SK-MEL-5 (cell line): ENCODE data around the gene IGSF23. TPM values are rescaled to one million over a fixed set of nuclear protein-coding genes. Genes with fewer than 3 reads are reported as not detected.
"Not testable (repeated sequence)": the region's sequence is repeated elsewhere in the genome, so short reads cannot be mapped to it uniquely, and the experiment has no call there.

Experiments used
- DNase-seq: peaks from one replicate; pipeline ENCODE4 v3.0.0-alpha.2; 2016; ENCODE audit warnings: low read depth, low spot score
- in situ Hi-C: cut with HindIII; loops from 2 replicates; pipeline ENCODE4 v1.10.0; 2016; ENCODE audit warnings: low sequenced_read_pairs, high pct_unique_total_duplicates, low pct_unique_long_range_greater_than_20kb
- total RNA-seq: library from RNA; depleted of rRNA; stranded (reverse); fragments of >200 nt; shearing (Covaris generic); gene quantifications from 2 replicates; pipeline ENCODE4 v1.2.3, GENCODE V29; 2014

Gene IGSF23
- total RNA-seq, 1 experiment from 2014 or later = not detected

DNA sequence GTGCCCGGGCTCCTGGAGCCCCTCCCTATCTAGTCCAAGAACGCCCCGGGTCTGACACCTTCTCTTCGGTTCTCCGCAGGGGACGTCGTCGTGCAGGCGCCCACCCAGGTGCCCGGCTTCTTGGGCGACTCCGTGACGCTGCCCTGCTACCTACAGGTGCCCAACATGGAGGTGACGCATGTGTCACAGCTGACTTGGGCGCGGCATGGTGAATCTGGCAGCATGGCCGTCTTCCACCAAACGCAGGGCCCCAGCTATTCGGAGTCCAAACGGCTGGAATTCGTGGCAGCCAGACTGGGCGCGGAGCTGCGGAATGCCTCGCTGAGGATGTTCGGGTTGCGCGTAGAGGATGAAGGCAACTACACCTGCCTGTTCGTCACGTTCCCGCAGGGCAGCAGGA lies 33.8 kb downstream of the IGSF23 start:
- in situ Hi-C loops = no loop called here
- no peak for DNase-seq

DNA sequence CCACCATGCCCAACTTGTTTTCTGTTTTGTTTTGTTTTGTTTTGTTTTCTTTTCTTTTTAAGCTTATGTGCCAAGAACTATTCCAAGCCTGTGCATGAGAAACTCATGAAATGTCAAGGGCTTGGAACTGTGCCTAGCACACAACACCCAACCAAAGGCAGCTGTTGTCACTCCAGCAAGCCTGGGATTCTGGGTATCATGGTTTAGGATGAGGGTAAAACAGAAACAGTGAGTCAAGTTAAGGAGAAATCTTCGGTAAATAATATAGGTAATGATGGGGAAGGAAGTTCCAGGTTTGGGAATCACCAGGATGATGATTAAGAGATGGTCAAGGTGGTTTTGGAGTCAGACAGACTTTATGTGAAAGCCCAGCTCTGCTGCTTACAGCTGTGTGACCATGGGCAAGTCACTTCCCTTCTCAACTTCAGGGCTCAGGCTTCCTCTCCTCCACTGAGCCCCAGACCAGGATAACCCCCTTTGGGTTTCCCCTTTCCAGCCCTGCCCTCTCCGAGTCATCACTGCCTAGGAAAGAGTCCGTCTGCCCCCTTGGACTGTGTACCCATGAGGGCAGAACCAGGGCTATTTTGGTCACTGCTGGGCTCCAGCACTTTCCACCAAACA lies 35.4 kb downstream of the IGSF23 start:
- no peak for DNase-seq
- in situ Hi-C loops = no loop called here

DNA sequence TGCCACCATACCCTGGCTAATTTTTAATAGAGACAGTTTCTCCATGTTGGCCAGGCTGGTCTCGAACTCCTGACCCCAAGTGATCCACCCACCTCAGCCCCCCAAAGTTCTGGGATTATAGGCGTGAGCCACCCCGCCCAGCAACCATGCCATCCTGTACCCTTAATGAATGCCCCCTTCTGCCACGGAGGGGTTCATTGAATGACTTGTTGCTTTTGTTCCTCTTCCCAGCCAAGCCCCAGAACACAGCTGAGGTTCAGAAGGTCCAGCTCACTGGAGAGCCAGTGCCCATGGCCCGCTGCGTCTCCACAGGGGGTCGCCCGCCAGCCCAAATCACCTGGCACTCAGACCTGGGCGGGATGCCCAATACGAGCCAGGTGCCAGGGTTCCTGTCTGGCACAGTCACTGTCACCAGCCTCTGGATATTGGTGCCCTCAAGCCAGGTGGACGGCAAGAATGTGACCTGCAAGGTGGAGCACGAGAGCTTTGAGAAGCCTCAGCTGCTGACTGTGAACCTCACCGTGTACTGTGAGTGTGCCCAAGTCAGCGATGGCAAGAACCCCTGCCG lies 36.3 kb downstream of the IGSF23 start:
- in situ Hi-C loops = no loop called here
- DNase-seq = no peak

DNA sequence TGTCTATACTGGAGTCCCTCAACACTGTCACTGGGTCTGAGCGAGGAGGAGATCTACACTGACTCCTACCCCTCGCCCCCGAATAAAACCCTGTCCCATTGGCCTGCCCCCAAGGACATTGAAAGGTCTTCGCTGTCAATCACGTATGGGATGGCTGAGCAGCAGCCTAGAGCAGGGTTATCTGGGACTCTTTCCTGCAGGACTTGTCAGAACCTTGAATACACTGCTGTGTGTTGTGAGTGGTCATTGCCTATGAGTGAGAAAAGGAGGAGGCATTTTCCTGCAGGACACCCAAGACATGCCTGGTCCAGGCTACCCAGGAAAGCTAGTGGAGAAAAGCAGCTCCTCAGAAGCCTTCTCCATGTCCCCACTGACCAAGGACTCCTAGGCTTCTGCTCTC lies 40.0 kb downstream of the IGSF23 start:
- in situ Hi-C loops = no loop called here

DNA sequence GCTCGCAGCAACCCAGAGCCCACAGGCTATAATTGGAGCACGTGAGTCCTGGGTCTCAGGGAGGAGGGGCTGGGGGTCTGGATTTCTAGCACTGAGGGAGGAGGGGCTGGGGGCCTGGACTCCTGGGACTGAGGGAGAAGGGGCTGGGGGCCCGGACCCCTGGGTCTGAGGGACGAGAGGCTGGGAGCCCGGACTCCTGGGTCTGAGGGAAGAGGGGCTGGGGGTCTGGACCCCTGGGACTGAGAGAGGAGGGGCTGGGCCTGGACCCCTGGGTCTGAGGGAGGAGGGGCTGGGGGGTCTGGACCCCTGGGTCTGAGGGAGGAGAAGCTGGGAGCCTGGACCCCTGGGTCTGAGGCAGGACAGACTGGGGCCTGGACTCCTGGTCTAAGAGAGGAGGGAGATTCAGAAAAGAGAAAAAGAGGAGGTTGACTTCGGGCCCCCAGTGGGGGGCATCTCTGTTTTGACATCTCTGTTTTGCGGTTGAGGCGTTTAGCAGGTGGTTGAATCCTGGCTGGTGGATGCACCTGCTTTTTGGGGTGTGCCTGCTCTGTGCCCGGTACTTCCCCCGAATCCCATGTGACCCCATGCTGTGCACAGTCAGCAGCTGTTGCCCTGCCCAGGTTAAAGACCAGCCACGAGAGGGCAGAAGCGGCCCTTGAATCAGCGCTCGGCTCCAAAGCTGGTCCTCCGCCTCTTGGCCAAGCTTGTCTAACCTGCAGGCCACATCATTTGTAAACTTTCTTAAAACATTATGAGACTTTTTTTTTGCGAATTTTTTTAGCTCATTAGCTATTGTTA lies 40.8 kb downstream of the IGSF23 start:
- DNase-seq = peak; percentile 71
- in situ Hi-C loops = no loop called here

More for the DNA sequence above, 40.0 kb downstream of the IGSF23 start:
- no peak for DNase-seq

DNA sequence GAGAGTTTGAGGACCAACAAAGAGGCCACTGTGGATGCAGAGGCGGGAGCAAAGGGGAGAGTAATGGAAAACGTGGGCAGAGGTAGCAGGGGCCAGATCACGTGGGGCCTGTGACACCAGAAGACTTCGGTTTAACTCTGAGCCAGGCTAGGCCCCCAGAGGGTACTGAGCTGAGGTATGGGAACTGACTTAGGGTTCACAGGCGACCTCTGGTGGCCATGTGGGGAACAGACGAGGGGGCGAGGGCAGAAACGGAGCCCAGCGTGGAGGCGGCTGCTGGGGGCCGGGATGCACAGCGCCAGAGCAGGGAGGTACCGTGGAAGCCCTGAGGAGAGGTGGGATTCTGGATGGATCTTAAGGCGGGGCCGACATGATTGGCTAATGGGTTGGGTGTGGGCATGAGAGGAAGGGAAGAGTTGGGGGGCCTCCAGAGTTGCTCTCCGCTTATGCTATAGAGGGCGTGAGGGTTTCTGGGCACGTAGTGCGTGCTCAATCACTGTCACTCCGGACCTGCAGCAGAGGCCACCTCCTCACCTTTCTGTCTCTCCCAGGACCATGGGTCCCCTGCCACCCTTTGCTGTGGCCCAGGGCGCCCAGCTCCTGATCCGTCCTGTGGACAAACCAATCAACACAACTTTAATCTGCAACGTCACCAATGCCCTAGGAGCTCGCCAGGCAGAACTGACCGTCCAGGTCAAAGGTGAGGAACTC lies 44.0 kb downstream of the IGSF23 start:
- in situ Hi-C loops = no loop called here
- DNase-seq = peak; percentile 69

DNA sequence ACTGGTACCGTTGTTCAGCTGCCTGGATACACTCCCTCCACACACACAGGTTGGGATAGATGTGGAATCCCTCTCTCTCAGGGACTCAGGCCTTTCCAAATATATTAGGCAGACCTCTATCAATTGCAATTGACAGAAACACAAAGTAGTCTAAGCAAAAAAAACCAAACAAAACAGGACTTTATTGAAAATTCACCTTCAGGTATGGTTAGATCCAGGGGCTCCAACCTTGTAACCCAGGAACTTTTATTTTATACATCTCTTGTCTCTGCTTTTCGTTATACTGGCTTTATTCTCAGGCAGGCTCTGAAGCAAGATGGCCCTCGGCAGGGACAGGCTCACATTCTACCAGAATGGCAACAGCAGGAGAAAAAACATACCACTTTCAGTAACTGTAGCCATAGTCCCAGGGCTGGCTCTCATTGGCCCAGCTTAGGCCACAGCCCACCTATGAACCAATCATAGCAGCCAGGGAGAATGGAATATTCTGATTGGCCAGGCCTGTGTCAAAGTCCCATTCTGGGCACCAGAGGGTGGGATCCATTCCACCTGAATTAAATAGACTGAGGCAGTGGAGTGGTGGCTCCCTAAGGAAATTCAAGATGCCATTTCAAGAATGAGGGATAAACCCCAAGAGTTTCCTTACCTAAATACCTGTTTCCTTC lies 44.8 kb downstream of the IGSF23 start:
- in situ Hi-C loops = no loop called here
- DNase-seq = peak; percentile 35

DNA sequence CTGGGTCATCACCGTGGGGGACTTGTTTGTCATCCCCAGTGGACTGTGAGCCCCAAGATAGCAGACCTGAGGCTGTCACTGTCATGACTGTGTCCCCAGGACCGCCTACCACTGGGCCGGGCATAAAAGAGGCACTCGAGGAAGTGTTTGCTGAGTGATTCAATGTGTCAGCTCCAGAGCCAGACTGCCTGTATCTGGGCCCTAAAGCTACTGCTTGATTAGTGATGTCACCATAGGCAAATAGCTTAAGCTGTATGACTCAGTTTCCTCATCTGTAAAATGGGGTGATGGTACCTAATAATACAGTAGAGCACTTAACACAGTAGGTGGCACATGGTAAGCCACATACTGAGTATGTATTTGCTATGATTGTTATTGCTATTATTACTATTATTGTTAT lies 46.7 kb downstream of the IGSF23 start:
- DNase-seq = no peak
- in situ Hi-C loops = no loop called here

DNA sequence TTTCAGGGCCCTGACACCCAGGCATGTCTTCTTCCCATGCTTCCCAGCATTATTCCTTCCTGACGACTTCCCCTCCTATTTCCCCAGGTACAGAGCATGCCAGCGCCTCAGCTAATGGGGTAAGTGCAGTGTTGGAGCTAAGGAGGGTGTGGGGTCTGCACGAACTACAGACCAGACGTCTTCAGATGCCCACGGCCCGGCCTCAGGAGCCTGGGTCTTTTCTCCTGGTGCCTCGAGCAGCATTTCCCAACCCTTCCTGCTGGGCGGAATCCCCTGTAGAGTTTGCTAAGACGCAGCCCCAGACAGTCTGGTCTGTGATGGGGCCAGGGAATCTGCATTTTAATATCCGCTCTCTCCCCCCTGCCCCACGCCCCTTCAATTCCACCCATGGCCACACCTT lies 47.8 kb downstream of the IGSF23 start:
- in situ Hi-C loops = no loop called here
- no peak for DNase-seq

DNA sequence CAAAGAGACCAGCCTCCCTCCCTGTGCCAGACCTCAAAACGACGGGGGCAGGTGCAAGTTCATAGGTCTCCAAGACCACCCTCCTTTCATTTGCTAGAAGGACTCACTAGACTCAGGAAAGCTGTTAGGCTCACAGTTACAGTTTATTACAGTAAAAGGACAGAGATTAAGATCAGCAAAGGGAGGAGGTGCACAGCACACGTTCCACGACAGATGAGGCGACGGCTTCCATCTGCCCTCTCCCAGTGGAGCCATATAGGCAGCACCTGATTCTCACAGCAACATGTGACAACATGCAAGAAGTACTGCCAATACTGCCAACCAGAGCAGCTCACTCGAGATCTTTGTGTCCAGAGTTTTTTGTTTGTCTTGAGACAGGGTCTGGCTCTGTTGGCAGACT lies 48.5 kb downstream of the IGSF23 start:
- DNase-seq = no peak
- in situ Hi-C loops = no loop called here

DNA sequence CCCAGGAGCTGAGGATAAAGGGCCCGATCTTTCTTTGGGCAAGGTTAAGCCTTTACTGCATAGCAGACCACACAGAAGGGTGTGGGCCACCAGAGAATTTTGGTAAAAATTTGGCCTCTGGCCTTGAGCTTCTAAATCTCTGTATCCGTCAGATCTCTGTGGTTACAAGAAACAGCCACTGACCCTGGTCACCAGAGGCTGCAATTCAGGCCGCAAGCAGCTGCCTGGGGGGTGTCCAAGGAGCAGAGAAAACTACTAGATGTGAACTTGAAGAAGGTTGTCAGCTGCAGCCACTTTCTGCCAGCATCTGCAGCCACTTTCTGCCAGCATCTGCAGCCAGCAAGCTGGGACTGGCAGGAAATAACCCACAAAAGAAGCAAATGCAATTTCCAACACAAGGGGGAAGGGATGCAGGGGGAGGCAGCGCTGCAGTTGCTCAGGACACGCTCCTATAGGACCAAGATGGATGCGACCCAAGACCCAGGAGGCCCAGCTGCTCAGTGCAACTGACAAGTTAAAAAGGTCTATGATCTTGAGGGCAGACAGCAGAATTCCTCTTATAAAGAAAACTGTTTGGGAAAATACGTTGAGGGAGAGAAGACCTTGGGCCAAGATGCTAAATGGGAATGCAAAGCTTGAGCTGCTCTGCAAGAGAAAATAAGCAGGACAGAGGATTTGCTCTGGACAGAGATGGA lies 49.5 kb downstream of the IGSF23 start:
- in situ Hi-C loops = no loop called here
- no peak for DNase-seq

DNA sequence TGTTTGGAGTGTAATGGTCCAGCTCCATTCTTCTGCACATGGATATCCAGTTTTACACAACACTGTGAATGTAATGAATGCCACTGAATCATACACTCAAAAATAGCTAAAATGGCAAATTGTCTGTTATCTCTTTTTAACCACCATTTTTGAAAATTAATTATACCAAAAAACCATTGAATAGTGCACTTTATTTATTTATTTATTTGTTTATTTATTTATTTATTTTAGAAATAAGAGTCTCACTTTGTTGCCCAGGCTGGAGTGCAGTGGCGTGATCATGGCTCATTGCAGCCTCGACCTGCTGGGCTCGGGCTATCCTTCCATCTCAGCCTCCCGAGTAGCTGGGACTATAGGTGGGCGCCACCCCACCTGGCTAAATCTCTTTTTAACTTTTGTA lies 50.6 kb downstream of the IGSF23 start:
- in situ Hi-C loops = no loop called here
- DNase-seq = no peak

DNA sequence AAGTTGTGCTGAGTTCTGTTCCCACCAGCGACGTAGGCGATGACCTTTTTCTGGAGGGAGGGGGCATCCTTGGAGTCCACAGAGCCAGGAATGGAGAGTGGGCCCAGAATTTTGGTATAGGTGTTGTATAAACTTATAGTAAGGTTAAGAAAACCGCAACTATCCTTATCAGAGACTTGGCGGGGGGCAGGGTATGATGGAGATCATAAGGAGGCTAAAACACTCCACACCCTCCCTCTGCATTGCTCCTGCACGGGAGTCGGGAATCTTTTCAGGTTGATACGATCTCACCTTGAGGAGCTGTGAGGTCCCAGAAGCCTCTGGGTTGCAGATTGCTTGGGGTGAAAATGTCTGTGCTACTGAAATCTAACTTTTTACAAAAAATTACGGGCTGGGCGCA lies 51.6 kb downstream of the IGSF23 start:
- DNase-seq = no peak
- in situ Hi-C loops = no loop called here

DNA sequence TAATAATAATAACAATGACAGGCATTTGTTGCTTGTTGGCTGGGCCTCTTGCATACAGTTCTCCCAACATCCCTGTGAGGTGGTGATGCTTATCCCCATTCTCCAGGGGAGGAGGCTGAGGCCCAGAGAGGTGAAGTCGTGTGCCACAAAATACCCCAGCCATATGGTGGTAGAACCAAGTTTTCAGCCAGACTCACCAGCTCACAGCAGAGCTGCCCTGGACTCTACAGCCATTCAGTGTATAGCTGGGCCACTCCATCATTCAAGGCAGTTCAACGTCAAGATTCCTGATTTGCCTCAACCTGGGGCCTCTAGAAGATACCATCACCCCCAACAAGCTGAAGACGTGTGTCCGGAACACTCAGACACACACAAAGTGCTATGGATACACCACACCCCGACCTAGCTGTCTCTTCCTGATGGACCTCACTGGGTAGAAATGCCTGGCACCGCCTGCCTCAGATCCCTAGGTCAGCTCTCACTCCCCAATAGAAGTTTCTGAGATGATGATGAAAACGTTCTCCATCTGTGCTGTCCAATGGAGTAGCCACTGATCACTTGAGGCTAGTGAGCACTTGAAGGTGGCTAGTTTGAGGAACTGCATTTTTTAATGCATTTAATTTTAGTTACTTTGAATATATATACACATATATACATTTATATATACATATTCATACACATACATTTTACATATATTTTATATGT lies 53.6 kb downstream of the IGSF23 start:
- no peak for DNase-seq
- in situ Hi-C loops = no loop called here

DNA sequence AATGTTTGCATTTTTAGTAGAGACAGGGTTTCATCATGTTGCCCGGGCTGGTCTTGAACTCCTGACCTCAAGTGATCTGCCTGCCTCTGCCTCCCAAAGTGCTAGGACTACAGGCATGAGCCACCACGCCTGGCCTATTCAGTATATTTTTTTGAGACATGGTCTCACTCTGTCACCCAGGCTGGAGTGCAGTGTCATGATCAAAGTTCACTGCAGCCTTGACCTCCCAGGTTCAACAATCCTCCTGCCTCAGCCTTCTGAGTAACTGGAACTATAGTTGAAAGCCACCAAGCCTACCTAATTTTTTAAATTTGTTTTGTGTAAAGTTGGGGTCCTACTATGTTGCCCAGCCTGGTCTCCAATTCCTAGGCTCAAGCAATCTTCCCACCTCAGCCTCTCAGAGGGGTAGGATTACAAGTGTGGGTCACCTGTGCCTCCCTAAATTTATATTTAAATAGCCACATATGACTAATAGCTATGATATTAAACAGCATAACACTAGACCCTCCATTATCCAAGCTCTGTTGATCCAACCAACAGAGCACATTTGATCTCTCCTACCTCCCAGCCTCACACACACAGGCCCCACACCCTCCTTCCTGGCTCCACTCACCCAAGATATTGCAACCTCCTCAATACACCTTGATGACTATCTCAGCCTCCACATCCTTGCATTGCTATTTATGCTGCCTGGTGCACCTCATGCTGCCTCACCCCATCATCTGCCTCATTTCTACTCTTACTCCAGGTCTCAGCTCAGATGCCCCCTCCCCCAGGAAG lies 55.8 kb downstream of the IGSF23 start:
- in situ Hi-C loops = no loop called here
- DNase-seq = no peak

DNA sequence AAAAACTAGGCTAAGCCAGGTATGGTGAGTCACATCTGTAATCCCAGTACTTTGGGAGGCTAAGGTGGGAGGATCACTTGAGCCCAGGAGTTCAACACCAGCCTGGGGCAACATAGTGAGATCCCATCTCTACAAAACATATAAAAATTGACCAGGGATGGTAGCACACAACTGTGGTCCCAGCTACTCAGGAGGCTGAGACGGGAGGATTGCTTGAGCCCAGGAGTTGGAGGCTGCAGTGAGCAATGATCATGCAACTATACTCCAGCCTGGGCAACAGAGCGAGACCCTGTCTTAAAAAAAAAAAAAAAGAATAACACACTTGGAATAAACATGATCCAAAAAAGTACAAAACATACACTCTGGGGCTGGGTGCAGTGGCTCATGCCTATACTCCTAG lies 56.7 kb downstream of the IGSF23 start:
- in situ Hi-C loops = not testable (repeated sequence)

More for the DNA sequence above, 56.7 kb downstream of the IGSF23 start:
- not testable (repeated sequence) for DNase-seq
